Sigmoid colon (tissue), 7 donors: ENCODE data around the gene TIMELESS. TPM values are rescaled to one million over a fixed set of nuclear protein-coding genes. Genes with fewer than 3 reads are reported as not detected.

Experiments
- DNase-seq: peaks from one replicate; pipeline ENCODE4 v3.0.0-alpha.2; 2019
- H3K27ac ChIP-seq, 4 donors: fragments of 200-600 bp; sonication (generic); one replicate each; pipeline ENCODE4 v1.5.1; 2016 to 2019; ENCODE audit warnings: mild to moderate bottlenecking in 1 of 4
- H3K27me3 ChIP-seq, 3 donors: fragments of 200-600 bp; sonication (generic); one replicate each; pipeline ENCODE4 v1.5.1; 2019; ENCODE audit warnings: mild to moderate bottlenecking in 1 of 3
- H3K36me3 ChIP-seq, 4 donors: fragments of 200-600 bp; sonication (generic); one replicate each; pipeline ENCODE4 v1.5.1; 2016 to 2019
- H3K4me1 ChIP-seq, 4 donors: fragments of 200-600 bp; sonication (generic); one replicate each; pipeline ENCODE4 v1.5.1; 2017 to 2019
- H3K4me3 ChIP-seq, 4 donors: fragments of 200-600 bp; sonication (generic); one replicate each; pipeline ENCODE4 v1.5.1; 2017 to 2019; ENCODE audit warnings: mild to moderate bottlenecking in 2 of 4, moderate library complexity in 1 of 4
- H3K9me3 ChIP-seq, 4 donors: fragments of 200-600 bp in 3 of 4; sonication (generic) in 3 of 4; one replicate each; pipeline versions ENCODE4 v1.5.1 to v1.6.1; 2013 to 2019
- CTCF ChIP-seq, 4 experiments: fragments of 450-650 bp in 3 of 4; fragments of 200-600 bp in 1 of 4; IDR thresholded peaks; one replicate each; pipeline ENCODE4 v1.5.1; 2016 to 2019; ENCODE audit warnings: antibody characterized with exemption in 4 of 4, mild to moderate bottlenecking in 3 of 4, moderate library complexity in 2 of 4
- EP300 ChIP-seq, 4 donors: sonication (generic); formaldehyde crosslinking; IDR thresholded peaks; one replicate each; pipeline ENCODE4 v1.6.1; 2017; ENCODE audit warnings: antibody characterized with exemption in 4 of 4
- POLR2A ChIP-seq, 2 donors: fragments of 450-650 bp; IDR thresholded peaks; one replicate each; pipeline ENCODE4 v1.6.1; 2016; ENCODE audit warnings: antibody characterized with exemption in 2 of 2, mild to moderate bottlenecking in 2 of 2, moderate library complexity in 2 of 2
- POLR2AphosphoS5 ChIP-seq, 4 donors: sonication (generic); formaldehyde crosslinking; IDR thresholded peaks; one replicate each; pipeline ENCODE4 v1.6.1; 2017; ENCODE audit warnings: antibody characterized with exemption in 4 of 4
- WGBS, 2 donors: extraction: QIAGEN DNeasy Blood & Tissue Kit; methylation state at CpG; one replicate each; pipeline ENCODE4 v1.1.7; 2013; 5-methylcytosine and 5-hydroxymethylcytosine counted together
- intact Hi-C: fragments of 100-400 bp; cut with DNase I; formaldehyde crosslinking; loops from one replicate; pipeline ENCODE4 v1.15.1; 2023
- polyA plus RNA-seq, 3 donors: library from polyadenylated mRNA; stranded (reverse); fragments of 200-250 nt; gene quantifications; one replicate each; pipeline ENCODE4 v1.2.3, GENCODE V29; 2013
- total RNA-seq, 4 donors: library from RNA; depleted of rRNA; stranded (reverse); fragments of >200 nt; gene quantifications; one replicate each; pipeline ENCODE4 v1.1.0, GENCODE V29; 2016
- donor health status: healthy with polysubstance abuse.
- donor health status: Bipolar disorder and iron deficiency.
- donor health status: healthy.

TIMELESS gene
- total and polyA plus RNA-seq, 7 donors, result 1.8 to 15.3 (median 3.2) TPM

GRCh38 chr12:56490360-56490759 lies 41.1 kb upstream of the TIMELESS start:
- intact Hi-C loops, result no loop called here
- DNase-seq, result no peak
- no peak overlapping the region for H3K4me3 ChIP-seq
- no peaks in the 10 kb centered on the region for H3K36me3 ChIP-seq
- no peaks in the 10 kb centered on the region for H3K9me3 ChIP-seq
- H3K27ac ChIP-seq, result no peak overlapping the region
- TF ChIP-seq EP300 (IDR thresholded peaks at IDR 0.05) (no peak), POLR2A (IDR thresholded peaks at IDR 0.05) (no peak), CTCF (IDR thresholded peaks at IDR 0.05) (no peak), POLR2AphosphoS5 (IDR thresholded peaks at IDR 0.05) (no peak)
- no peaks in the 10 kb centered on the region for H3K27me3 ChIP-seq
- H3K4me1 ChIP-seq, result peaks cover 0 to 18% (median 17%) of the 10 kb centered on the region in 4 donors

- 13 to 27% methylated on average over 59 of the region's 59 CpGs for WGBS, 2 donors
- Histone ChIP-seq H3K4me1 (peaks cover 0 to 18% (median 17%) of the 10 kb centered on the region in 4 donors), H3K27ac (peak within 1 kb of the TSS in 2 of 4 donors; percentile 21 to 46), H3K27me3 (no peaks in the 10 kb centered on the region), H3K4me3 (peak within 1 kb of the TSS; percentile 40 to 67 (median 63)), H3K36me3 (no peaks in the 10 kb centered on the region), H3K9me3 (no peaks in the 10 kb centered on the region)
- TF ChIP-seq CTCF (IDR thresholded peaks at IDR 0.05) (no peak), POLR2AphosphoS5 (IDR thresholded peaks at IDR 0.05) (no peak), POLR2A (IDR thresholded peaks at IDR 0.05) (no peak), EP300 (IDR thresholded peaks at IDR 0.05) (no peak)
- peak; percentile 87 for DNase-seq
- intact Hi-C loops, result no loop called here
Measured at GRCh38 chr12:56488041-56488955, 39.1 kb upstream of the TIMELESS start, which contains the start of gene GLS2. TSS of gene GLS2 (minus strand) at chr12:56488161. CDS start at chr12:56488118, 43 bp downstream.

- TF ChIP-seq POLR2A (IDR thresholded peaks at IDR 0.05) (no peak), EP300 (IDR thresholded peaks at IDR 0.05) (no peak), POLR2AphosphoS5 (IDR thresholded peaks at IDR 0.05) (no peak), CTCF (IDR thresholded peaks at IDR 0.05) (no peak)
- H3K36me3 ChIP-seq, result no peaks in the 10 kb centered on the region
- intact Hi-C loops, result no loop called here
- peaks cover 0 to 18% (median 17%) of the 10 kb centered on the region in 4 donors for H3K4me1 ChIP-seq
- no peaks in the 10 kb centered on the region for H3K27me3 ChIP-seq
- H3K4me3 ChIP-seq, result peak overlapping the region; percentile 40 to 67 (median 63)
- H3K27ac ChIP-seq, result peak overlapping the region in 2 of 4 donors; percentile 21 to 46
- DNase-seq, result peak; percentile 80
- WGBS, 2 donors, result 2 to 7% methylated on average over 44 of the region's 44 CpGs
- no peaks in the 10 kb centered on the region for H3K9me3 ChIP-seq
Measured at GRCh38 chr12:56487448-56488040, 38.3 kb upstream of the TIMELESS start.

- Histone ChIP-seq H3K4me1 (peaks cover 0 to 18% (median 17%) of the 10 kb centered on the region in 4 donors), H3K27ac (no peak overlapping the region), H3K9me3 (no peaks in the 10 kb centered on the region), H3K4me3 (no peak overlapping the region), H3K27me3 (no peaks in the 10 kb centered on the region), H3K36me3 (no peaks in the 10 kb centered on the region)
- DNase-seq, result no peak
- WGBS, 2 donors, result 81 to 89% methylated on average over 12 of the region's 12 CpGs
- intact Hi-C loops, result no loop called here
- no peak for TF ChIP-seq EP300 (IDR thresholded peaks at IDR 0.05)
- no peak for TF ChIP-seq CTCF (IDR thresholded peaks at IDR 0.05)
- TF ChIP-seq POLR2A (IDR thresholded peaks at IDR 0.05), result no peak
- TF ChIP-seq POLR2AphosphoS5 (IDR thresholded peaks at IDR 0.05), result no peak
Measured at GRCh38 chr12:56486694-56487093, 37.5 kb upstream of the TIMELESS start.
